Hepatocyte (in vitro differentiated cells): ENCODE measurements around the gene CRISPLD2. TPM values are rescaled to one million over a fixed set of nuclear protein-coding genes. Genes with fewer than 3 reads are reported as not detected.

Experiments used
- DNase-seq: peaks from one replicate; pipeline ENCODE4 v3.0.0-alpha.2; 2016; ENCODE audit warnings: low spot score
- H2AFZ ChIP-seq: fragments of 200-600 bp; sonication (generic); 2 replicates; pipeline ENCODE4 v1.6.0; 2016; ENCODE audit warnings: antibody characterized with exemption, mild to moderate bottlenecking
- H3K27ac ChIP-seq: fragments of 200-600 bp; sonication (generic); 2 replicates; pipeline ENCODE4 v1.5.1; 2016; ENCODE audit warnings: mild to moderate bottlenecking
- H3K27me3 ChIP-seq: fragments of 200-600 bp; sonication (generic); 2 replicates; pipeline ENCODE4 v1.6.1; 2016
- H3K36me3 ChIP-seq: fragments of 200-600 bp; sonication (generic); replicated peaks from 2 replicates; pipeline ENCODE4 v1.5.1; 2016; ENCODE audit warnings: low read depth; ENCODE audit not compliant: insufficient read depth
- H3K4me1 ChIP-seq: fragments of 200-600 bp; sonication (generic); 2 replicates; pipeline ENCODE4 v1.5.1; 2016; ENCODE audit warnings: mild to moderate bottlenecking, moderate library complexity; ENCODE audit not compliant: insufficient read depth
- H3K4me2 ChIP-seq: fragments of 200-600 bp; sonication (generic); 2 replicates; pipeline ENCODE4 v1.6.0; 2016
- H3K4me3 ChIP-seq: fragments of 200-600 bp; sonication (generic); 2 replicates; pipeline ENCODE4 v1.5.1; 2016; ENCODE audit warnings: mild to moderate bottlenecking
- H3K79me2 ChIP-seq: fragments of 200-600 bp; sonication (generic); 2 replicates; pipeline ENCODE4 v1.6.0; 2017; ENCODE audit warnings: mild to moderate bottlenecking
- H3K9me2 ChIP-seq: fragments of 200-600 bp; sonication (generic); replicated peaks from 2 replicates; pipeline ENCODE4 v1.6.0; 2017; ENCODE audit warnings: mild to moderate bottlenecking; ENCODE audit not compliant: insufficient read depth
- H3K9me3 ChIP-seq: fragments of 200-600 bp; sonication (generic); 2 replicates; pipeline ENCODE4 v1.5.1; 2016; ENCODE audit warnings: low read depth, mild to moderate bottlenecking
- H4K20me1 ChIP-seq: fragments of 200-600 bp; sonication (generic); 2 replicates; pipeline ENCODE4 v1.6.0; 2016; ENCODE audit warnings: mild to moderate bottlenecking; ENCODE audit not compliant: insufficient read depth, poor library complexity, severe bottlenecking
- EZH2 ChIP-seq: fragments of 200-600 bp; sonication (generic); IDR thresholded peaks from 2 replicates; pipeline ENCODE4 v1.6.1; 2016; ENCODE audit warnings: antibody characterized with exemption, mild to moderate bottlenecking, borderline replicate concordance
- EZH2phosphoT487 ChIP-seq: fragments of 200-600 bp; sonication (generic); IDR thresholded peaks from one replicate; pipeline ENCODE4 v1.6.1; 2018; ENCODE audit warnings: antibody characterized with exemption, mild to moderate bottlenecking, low read depth, moderate library complexity; ENCODE audit not compliant: unreplicated experiment, severe bottlenecking
- WGBS: methylation state at CpG from one replicate; pipeline ENCODE4 v1.1.6; 2016; ENCODE audit warnings: low lambda C conversion rate; ENCODE audit errors: missing lambda C conversion rate; 5-methylcytosine and 5-hydroxymethylcytosine counted together
- polyA plus RNA-seq: library from polyadenylated mRNA; unstranded; fragments of >200 nt; fragmentation: Nextera tagmentation; extraction: Ambion mirVana; gene quantifications from 2 replicates; pipeline ENCODE4 v1.2.1, GENCODE V29; 2016
- total RNA-seq: library from RNA; depleted of rRNA; stranded (reverse); fragments of >200 nt; gene quantifications from 2 replicates; pipeline ENCODE4 v1.2.3, GENCODE V29; 2014
- TF ChIP-seq, protein P1 (sequence below): fragments of 200-600 bp; sonication (generic); IDR thresholded peaks from 2 replicates; pipeline ENCODE4 v1.5.1; 2016; ENCODE audit warnings: antibody characterized with exemption, mild to moderate bottlenecking; ENCODE audit not compliant: poor library complexity

Gene CRISPLD2
- total and polyA plus RNA-seq, 2 experiments from 2014 or later, result 281 to 315 TPM

DNA sequence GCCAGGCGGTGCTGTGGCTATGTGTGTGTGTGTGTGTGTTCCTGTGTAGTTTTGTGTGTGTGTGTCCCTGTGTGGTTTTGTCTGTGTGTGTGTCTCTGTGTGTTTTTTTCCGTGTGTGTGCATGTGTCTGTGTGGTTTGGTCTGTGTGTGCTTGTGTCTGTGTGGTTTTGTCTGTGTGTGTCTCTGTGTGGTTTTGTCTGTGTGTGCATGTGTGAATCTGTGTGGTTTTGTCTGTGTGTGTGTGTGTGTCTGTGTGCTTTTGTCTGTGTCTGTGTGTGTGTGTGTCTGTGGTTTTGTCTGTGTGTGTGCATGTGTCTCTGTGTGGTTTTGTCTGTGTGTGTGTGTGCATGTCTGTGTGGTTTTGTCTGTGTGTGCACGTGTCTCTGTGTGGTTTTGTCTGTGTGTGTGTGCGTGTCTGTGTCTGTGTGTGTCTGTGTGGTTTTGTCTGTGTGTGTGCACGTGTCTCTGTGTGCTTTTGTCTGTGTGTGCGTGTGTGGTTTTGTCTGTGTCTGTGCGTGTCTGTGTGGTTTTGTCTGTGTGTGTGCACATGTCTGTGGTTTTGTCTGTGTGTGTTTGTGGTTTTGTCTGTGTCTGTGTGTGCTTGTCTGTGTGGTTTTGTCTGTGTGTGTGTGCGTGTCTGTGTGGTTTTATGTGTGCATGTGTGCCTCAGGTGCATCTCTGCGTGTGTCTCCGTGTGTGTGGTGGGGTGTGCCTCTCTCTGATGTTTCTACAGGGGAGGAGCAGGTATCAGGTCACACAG is 129.2 kb downstream of the CRISPLD2 start:
- Histone ChIP-seq H3K9me3 (no peaks in the 10 kb centered on the region), H3K79me2 (no peaks in the 10 kb centered on the region), H3K9me2 (no peaks in the 10 kb centered on the region), H3K4me1 (peaks cover 26% of the 10 kb centered on the region), H4K20me1 (no peaks in the 10 kb centered on the region), H2AFZ (no peak overlapping the region), H3K4me2 (no peak overlapping the region), H3K27me3 (no peaks in the 10 kb centered on the region), H3K36me3 (no peaks in the 10 kb centered on the region), H3K4me3 (no peak overlapping the region), H3K27ac (peak overlapping the region; percentile 26)
- WGBS, result 79% methylated on average over 9 of the region's 10 CpGs
- no peak for DNase-seq
- TF ChIP-seq, protein P1, sequence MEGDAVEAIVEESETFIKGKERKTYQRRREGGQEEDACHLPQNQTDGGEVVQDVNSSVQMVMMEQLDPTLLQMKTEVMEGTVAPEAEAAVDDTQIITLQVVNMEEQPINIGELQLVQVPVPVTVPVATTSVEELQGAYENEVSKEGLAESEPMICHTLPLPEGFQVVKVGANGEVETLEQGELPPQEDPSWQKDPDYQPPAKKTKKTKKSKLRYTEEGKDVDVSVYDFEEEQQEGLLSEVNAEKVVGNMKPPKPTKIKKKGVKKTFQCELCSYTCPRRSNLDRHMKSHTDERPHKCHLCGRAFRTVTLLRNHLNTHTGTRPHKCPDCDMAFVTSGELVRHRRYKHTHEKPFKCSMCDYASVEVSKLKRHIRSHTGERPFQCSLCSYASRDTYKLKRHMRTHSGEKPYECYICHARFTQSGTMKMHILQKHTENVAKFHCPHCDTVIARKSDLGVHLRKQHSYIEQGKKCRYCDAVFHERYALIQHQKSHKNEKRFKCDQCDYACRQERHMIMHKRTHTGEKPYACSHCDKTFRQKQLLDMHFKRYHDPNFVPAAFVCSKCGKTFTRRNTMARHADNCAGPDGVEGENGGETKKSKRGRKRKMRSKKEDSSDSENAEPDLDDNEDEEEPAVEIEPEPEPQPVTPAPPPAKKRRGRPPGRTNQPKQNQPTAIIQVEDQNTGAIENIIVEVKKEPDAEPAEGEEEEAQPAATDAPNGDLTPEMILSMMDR, result no peak
- TF ChIP-seq EZH2phosphoT487, result no peak
- TF ChIP-seq EZH2, result no peak

DNA sequence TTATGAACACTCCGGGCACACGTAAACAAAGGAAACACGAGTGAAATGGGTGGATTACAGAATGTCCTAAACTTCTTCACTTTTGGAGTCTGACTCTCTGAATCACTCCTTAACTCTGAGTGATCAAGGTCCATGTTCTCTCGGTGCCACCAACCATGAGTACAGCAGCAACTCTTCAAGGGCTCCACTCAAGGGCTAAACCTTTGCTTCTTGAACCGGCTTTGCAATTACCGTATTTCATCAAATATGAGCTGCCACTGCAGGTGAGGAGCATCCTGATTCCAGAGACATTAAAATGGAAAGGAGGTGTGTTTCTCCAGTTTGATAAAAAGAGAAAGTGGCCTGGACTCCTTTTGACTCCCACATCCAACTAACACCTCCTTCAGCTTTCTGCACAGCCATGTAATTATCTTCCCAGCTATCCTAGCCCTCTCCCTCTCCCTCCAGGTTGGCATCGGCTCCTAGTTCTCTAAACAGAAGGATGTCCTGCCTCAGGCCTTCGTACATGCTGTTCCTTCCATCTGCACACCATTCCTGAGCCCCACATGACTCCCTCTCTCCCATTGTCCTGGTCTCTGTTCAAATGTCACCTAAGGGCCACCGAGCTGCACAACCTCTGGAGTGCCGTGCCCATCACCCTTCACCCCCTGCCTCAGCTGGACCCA is 130.1 kb downstream of the CRISPLD2 start:
- no peak overlapping the region for H2AFZ ChIP-seq
- H3K79me2 ChIP-seq, result no peaks in the 10 kb centered on the region
- DNase-seq, result no peak
- H3K27ac ChIP-seq, result peak overlapping the region; percentile 26
- no peak overlapping the region for H3K4me2 ChIP-seq
- no peak for TF ChIP-seq EZH2
- TF ChIP-seq, protein P1, result no peak
- TF ChIP-seq EZH2phosphoT487, result no peak
- WGBS, result 62% methylated on average over 10 of the region's 10 CpGs
- H4K20me1 ChIP-seq, result no peaks in the 10 kb centered on the region
- H3K4me1 ChIP-seq, result peaks cover 31% of the 10 kb centered on the region
- no peaks in the 10 kb centered on the region for H3K27me3 ChIP-seq
- no peaks in the 10 kb centered on the region for H3K9me2 ChIP-seq
- H3K9me3 ChIP-seq, result no peaks in the 10 kb centered on the region
- H3K36me3 ChIP-seq, result no peaks in the 10 kb centered on the region
- no peak overlapping the region for H3K4me3 ChIP-seq

DNA sequence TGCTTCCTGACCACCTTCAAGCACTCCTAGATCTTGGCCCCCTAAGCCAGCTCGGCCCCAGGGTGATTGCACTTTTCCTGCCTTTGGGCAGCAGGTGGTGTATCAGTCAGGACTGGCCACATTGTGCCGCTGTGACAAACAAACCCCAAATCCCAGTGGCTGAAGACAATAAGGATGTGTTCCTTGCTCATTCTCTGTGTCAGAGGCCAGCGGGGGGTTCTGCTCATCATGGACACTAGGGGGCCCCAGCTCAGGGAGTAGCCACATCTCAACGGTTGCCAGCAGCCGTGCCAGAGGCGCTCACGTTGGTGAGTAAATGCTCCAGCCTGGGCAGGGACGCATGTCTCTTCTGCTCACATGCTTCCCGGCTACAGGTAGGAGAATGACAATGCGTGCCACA is 131.1 kb downstream of the CRISPLD2 start:
- peak overlapping the region; percentile 82 for H3K27ac ChIP-seq
- H3K4me3 ChIP-seq, result no peak overlapping the region
- H2AFZ ChIP-seq, result no peak overlapping the region
- WGBS, result 91% methylated on average over 10 of the region's 10 CpGs
- TF ChIP-seq, protein P1, result no peak
- TF ChIP-seq EZH2phosphoT487 (no peak), EZH2 (no peak)
- H3K36me3 ChIP-seq, result no peaks in the 10 kb centered on the region
- H3K9me3 ChIP-seq, result no peaks in the 10 kb centered on the region
- no peak for DNase-seq
- H4K20me1 ChIP-seq, result no peaks in the 10 kb centered on the region
- H3K27me3 ChIP-seq, result no peaks in the 10 kb centered on the region
- no peaks in the 10 kb centered on the region for H3K9me2 ChIP-seq
- peaks cover 31% of the 10 kb centered on the region for H3K4me1 ChIP-seq
- no peaks in the 10 kb centered on the region for H3K79me2 ChIP-seq
- H3K4me2 ChIP-seq, result no peak overlapping the region
